ENCODE measurements around the gene ITGB4. TPM values are rescaled to one million over a fixed set of nuclear protein-coding genes. Genes with fewer than 3 reads are reported as not detected.

The ITGB4 gene
- total RNA-seq, 2 experiments from 2014 or later, result 0.81 to 1.3 TPM

DNA sequence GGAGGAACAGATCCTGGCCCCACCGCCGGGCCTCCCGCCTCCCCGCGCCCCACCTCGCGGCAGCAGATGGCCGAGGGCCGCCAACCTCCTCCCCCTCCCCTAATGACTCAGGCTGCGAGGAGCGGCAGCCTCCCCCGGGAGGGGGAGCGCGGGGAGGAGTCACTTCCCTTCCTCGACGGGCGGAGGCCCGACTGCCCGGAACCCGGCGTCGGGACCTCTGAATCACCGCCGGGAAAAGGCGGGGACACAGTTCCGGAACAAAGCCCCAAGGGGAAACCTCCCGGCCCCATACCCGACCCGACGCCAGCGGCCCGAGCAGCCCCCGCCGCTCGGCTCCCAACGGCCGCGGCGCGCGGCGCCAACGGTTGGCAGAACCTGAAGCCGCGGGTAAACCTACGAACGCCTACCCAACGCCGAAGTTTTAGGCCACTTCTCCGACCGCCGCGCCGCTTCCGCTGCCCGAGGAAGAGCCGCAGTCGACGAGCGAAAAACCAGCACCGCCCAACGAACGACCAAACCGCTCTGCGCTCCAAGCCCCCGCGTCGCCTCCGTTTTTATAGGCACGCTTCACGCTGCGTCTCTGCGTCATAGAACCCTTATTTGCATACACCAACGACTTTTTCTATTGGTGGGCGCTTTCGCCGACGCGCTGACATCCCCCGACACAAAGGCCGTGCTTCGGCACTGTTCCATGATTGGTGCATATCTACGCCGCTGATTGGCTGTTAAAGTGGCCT is 58.2 kb downstream of the ITGB4 start:
- H3K4me3 Mint-ChIP-seq, result peak overlapping the region; percentile 97
- ATAC-seq (ENCODE audit: poor library complexity) (peak; percentile 64), DNase-seq (peak; percentile 86 to 99 (median 95))
- Histone ChIP-seq H3K27ac (ENCODE audit: low read depth in 1 of 2, low read length in 2 of 2) (peak overlapping the region; percentile 93 to 95), H3K27me3 (ENCODE audit: control insufficient read depth in 1 of 2, insufficient read depth in 2 of 2, low read length in 2 of 2) (no peaks in the 10 kb centered on the region), H3K9me3 (ENCODE audit: control insufficient read depth in 1 of 2, insufficient read depth in 1 of 2, low read length in 2 of 2) (no peaks in the 10 kb centered on the region), H3K4me3 (ENCODE audit: low read length) (peak overlapping the region; percentile 79), H3K4me1 (ENCODE audit: insufficient read depth, low read length) (peaks cover 27% of the 10 kb centered on the region), H3K36me3 (ENCODE audit: insufficient read depth, low read length) (peaks cover 37% of the 10 kb centered on the region)
- TF ChIP-seq CTCF (IDR thresholded peaks at IDR 0.05), result no peak
- H3K36me3 Mint-ChIP-seq (ENCODE audit: low read depth), result peaks cover 52% of the 10 kb centered on the region
- POLR2A ChIA-PET, result interaction anchor here (0.6 to 8.7 kb wide), 51 partner anchors 6 to 906 kb away, joined by 3 to 246 read pairs (median 5); partner anchors contain the start of genes ACOX1, FBF1, GALK1 and MIF4GD
- CTCF ChIA-PET, result interaction anchor here (0.6 to 3.0 kb wide), 6 partner anchors 14 to 82 kb away, joined by 3 to 17 read pairs (median 4); partner anchors contain the start of gene GALK1
- peak overlapping the region; percentile 97 for H3K27ac Mint-ChIP-seq
- peaks cover 61% of the 10 kb centered on the region for H3K4me1 Mint-ChIP-seq (ENCODE audit: low read depth)
- no peaks in the 10 kb centered on the region for H3K9me3 Mint-ChIP-seq
- intact Hi-C loops (cut with DNase I, micrococcal nuclease), result loop anchor here in 1 of 2 experiments (2.0 to 5.0 kb wide), 2 partner anchors 15 to 68 kb away; partner anchors contain the start of gene GALK1
- H3K27me3 Mint-ChIP-seq, result peaks cover 5% of the 10 kb centered on the region

- Mint-ChIP-seq H3K4me1 (ENCODE audit: low read depth) (peaks cover 68% of the 10 kb centered on the region), H3K4me3 (peak overlapping the region; percentile 97), H3K27ac (peak overlapping the region; percentile 97), H3K36me3 (ENCODE audit: low read depth) (peaks cover 50% of the 10 kb centered on the region), H3K9me3 (no peaks in the 10 kb centered on the region), H3K27me3 (peaks cover 5% of the 10 kb centered on the region)
- DNase-seq, result no peak
- TF ChIP-seq CTCF (IDR thresholded peaks at IDR 0.05), result no peak
- no peak for ATAC-seq (ENCODE audit: poor library complexity)
- peaks cover 31% of the 10 kb centered on the region for H3K36me3 ChIP-seq (ENCODE audit: insufficient read depth, low read length)
- no peaks in the 10 kb centered on the region for H3K9me3 ChIP-seq (ENCODE audit: control insufficient read depth in 1 of 2, insufficient read depth in 1 of 2, low read length in 2 of 2)
- no peaks in the 10 kb centered on the region for H3K27me3 ChIP-seq (ENCODE audit: control insufficient read depth in 1 of 2, insufficient read depth in 2 of 2, low read length in 2 of 2)
- CTCF ChIA-PET, result interaction anchor here (1.1 to 3.0 kb wide), 5 partner anchors 15 to 81 kb away, joined by 3 to 17 read pairs (median 4); partner anchors contain the start of gene GALK1
- POLR2A ChIA-PET, result interaction anchor here (0.5 to 8.7 kb wide), 50 partner anchors 9 to 907 kb away, joined by 3 to 246 read pairs (median 5); partner anchors contain the start of genes ACOX1, FBF1, GALK1 and MIF4GD
- no peak overlapping the region for H3K4me3 ChIP-seq (ENCODE audit: low read length)
- H3K27ac ChIP-seq (ENCODE audit: low read depth in 1 of 2, low read length in 2 of 2), result no peak overlapping the region
- intact Hi-C loops (cut with DNase I, micrococcal nuclease), result loop anchor here in 1 of 2 experiments (2.0 to 10.0 kb wide), 4 partner anchors 15 to 955 kb away; partner anchors contain the start of genes GALK1, MFSD11, SRSF2 and TMEM94
- peaks cover 30% of the 10 kb centered on the region for H3K4me1 ChIP-seq (ENCODE audit: insufficient read depth, low read length)
Observed at GRCh38 chr17:75779987-75780889, 59.0 kb downstream of the ITGB4 start.

Data from CD4-positive, alpha-beta T cell (primary cell).